ENCODE results near the gene CADM2. TPM values are rescaled to one million over a fixed set of nuclear protein-coding genes. Genes with fewer than 3 reads are reported as not detected.

CADM2 gene
- total and polyA plus RNA-seq, 2 donors (not counting 3 experiments of a cell fraction or from before 2014, with no cell fraction given): not detected

DNA sequence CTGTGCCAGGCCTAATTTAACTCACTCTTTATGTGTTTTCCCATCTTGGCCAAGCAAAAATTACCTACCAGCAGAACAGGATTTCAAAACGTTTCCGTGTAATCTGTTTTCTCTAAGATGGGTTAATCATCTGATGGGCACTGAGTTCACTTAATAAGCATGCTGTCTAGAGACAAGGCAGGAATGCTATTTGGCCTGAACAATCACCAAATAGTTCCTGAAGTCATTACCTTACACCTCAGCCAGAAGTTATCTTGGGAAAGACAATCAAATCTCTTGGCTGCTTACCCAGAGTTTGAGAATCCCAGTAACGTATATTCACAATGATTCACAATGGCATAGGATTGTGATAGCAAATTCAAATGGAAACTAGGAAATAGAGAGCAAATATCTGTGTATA lies 779.1 kb downstream of the CADM2 start:
- no peak overlapping the region for H3K4me3 ChIP-seq (replicated peaks in 1 of 3; ENCODE audit: insufficient read depth in 1 of 3, low read depth in 1 of 3, low read length in 3 of 3)
- H3K79me2 ChIP-seq (ENCODE audit: control insufficient read depth, insufficient read depth, low read length): no peaks in the 10 kb centered on the region
- intact Hi-C loops (cut with micrococcal nuclease) (no loop called here), dilution Hi-C loops (cut with MboI; ENCODE audit: extremely low pct_ligation_motif_present, low sequenced_read_pairs) (no loop called here)
- H3K27ac ChIP-seq (ENCODE audit: insufficient read depth, low read depth, low read length): no peak overlapping the region
- no peaks in the 10 kb centered on the region for H3K36me3 ChIP-seq (ENCODE audit: control insufficient read depth in 2 of 2, extremely low read depth in 1 of 2, insufficient read depth in 2 of 2, low read length in 2 of 2)
- no peaks in the 10 kb centered on the region for H3K9me3 ChIP-seq (replicated peaks; ENCODE audit: control insufficient read depth, insufficient read depth, low read length)
- FAIRE-seq (no peak), DNase-seq (ENCODE audit: low read depth, low spot score) (no peak)
- no peaks in the 10 kb centered on the region for H4K20me1 ChIP-seq (replicated peaks; ENCODE audit: control insufficient read depth, extremely low read depth, insufficient read depth, low read length)
- H2AFZ ChIP-seq (ENCODE audit: low read depth, low read length): no peak overlapping the region
- CTCF ChIA-PET: no interaction called here
- H3K9me1 ChIP-seq (replicated peaks; ENCODE audit: control insufficient read depth, extremely low read depth, insufficient read depth, low read length): no peaks in the 10 kb centered on the region
- no peaks in the 10 kb centered on the region for H3K4me1 ChIP-seq (ENCODE audit: control insufficient read depth, extremely low read depth, insufficient read depth, low read length)
- H3K4me2 ChIP-seq (ENCODE audit: insufficient read depth, low read length): no peak overlapping the region
- TF ChIP-seq POLR2AphosphoS5 (IDR thresholded peaks at IDR 0.05; ENCODE audit: insufficient read depth, low read depth, low read length) (no peak), JUN (IDR thresholded peaks at IDR 0.05; ENCODE audit: borderline replicate concordance, insufficient read depth, insufficient read length, low read depth) (no peak), GATA2 (IDR thresholded peaks at IDR 0.05; ENCODE audit: insufficient read depth, insufficient read length, low read depth, low read length) (no peak), MYC (IDR thresholded peaks at IDR 0.05; ENCODE audit: low read depth, low read length) (no peak), FOS (IDR thresholded peaks at IDR 0.05; ENCODE audit: borderline replicate concordance, insufficient read depth, low read length) (no peak), EZH2 (IDR thresholded peaks at IDR 0.05; ENCODE audit: borderline replicate concordance, low read depth, low read length, severe bottlenecking) (no peak), POLR2A (IDR thresholded peaks at IDR 0.05; ENCODE audit: low read depth, low read length) (no peak), CTCF (IDR thresholded peaks at IDR 0.05; ENCODE audit: extremely low read depth in 1 of 2, insufficient read depth in 1 of 2, low read depth in 1 of 2, low read length in 2 of 2) (no peak)
- TF ChIP-seq, protein P1, sequence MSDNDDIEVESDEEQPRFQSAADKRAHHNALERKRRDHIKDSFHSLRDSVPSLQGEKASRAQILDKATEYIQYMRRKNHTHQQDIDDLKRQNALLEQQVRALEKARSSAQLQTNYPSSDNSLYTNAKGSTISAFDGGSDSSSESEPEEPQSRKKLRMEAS (IDR thresholded peaks at IDR 0.05; ENCODE audit: insufficient read depth, insufficient read length): no peak
- H3K9ac ChIP-seq (replicated peaks; ENCODE audit: extremely low read depth, insufficient read depth, low read length): no peak overlapping the region
- POLR2A ChIA-PET: no interaction called here
- no TSS peak for BruUV-seq (replicated peaks)
- H3K27me3 ChIP-seq (ENCODE audit: control insufficient read depth in 2 of 2, insufficient read depth in 2 of 2, low read length in 2 of 2): no peaks in the 10 kb centered on the region
